B cell (primary cell): ENCODE results near the gene CYP2A6. TPM values are rescaled to one million over a fixed set of nuclear protein-coding genes. Genes with fewer than 3 reads are reported as not detected.

Experiments used
- ATAC-seq: fragments of 200-7000 bp; cut with Tn5 transposase; one replicate; pipeline ENCODE4 v1.10.0; 2021; ENCODE audit warnings: low read depth, mild to moderate bottlenecking, moderate number of reproducible peaks, moderate library complexity
- CTCF ChIA-PET: fragments of 350-600 bp; sonication (Branson Sonifier 250); formaldehyde crosslinking; loops from one replicate; lab custom pipeline; 2021; ENCODE audit warnings: antibody characterized with exemption, inconsistent platforms; lab: Charles Lee
- POLR2A ChIA-PET: fragments of 350-600 bp; sonication (Branson Sonifier 250); formaldehyde crosslinking; loops from one replicate; lab custom pipeline; 2021; ENCODE audit warnings: antibody characterized with exemption; lab: Charles Lee
- DNase-seq: peaks from one replicate; pipeline ENCODE4 v3.0.0; 2013
- H2AFZ ChIP-seq: 2 replicates; pipeline ENCODE4 v1.6.1; 2012; ENCODE audit warnings: mild to moderate bottlenecking, low read depth, low read length; ENCODE audit not compliant: insufficient read depth, poor library complexity, severe bottlenecking
- H3K27ac ChIP-seq, 2 donors: 1 replicate in 1 of 2; 2 replicates in 1 of 2; pipeline ENCODE4 v1.5.1; 2012 to 2013; ENCODE audit warnings: low read length in 2 of 2, mild to moderate bottlenecking in 2 of 2, moderate library complexity in 1 of 2
- H3K27me3 ChIP-seq, 4 experiments: fragments of 200-600 bp in 1 of 4; sonication (generic) in 1 of 4; replicated peaks in 1 of 4; 1 replicate in 2 of 4; 2 replicates in 2 of 4; pipeline versions ENCODE4 v1.6.1 to v1.7.0; 2013 to 2016; ENCODE audit warnings: low read length in 3 of 4, mild to moderate bottlenecking in 2 of 4, mixed read lengths in 1 of 4, moderate library complexity in 1 of 4; ENCODE audit not compliant: insufficient read depth in 4 of 4, control insufficient read depth in 3 of 4; ENCODE audit errors: control extremely low read depth in 1 of 4
- H3K36me3 ChIP-seq, 2 experiments: replicated peaks in 1 of 2; 1 replicate in 1 of 2; 2 replicates in 1 of 2; pipeline versions ENCODE4 v1.6.1 to v1.7.1; 2013; ENCODE audit warnings: low read length in 1 of 2; ENCODE audit not compliant: insufficient read depth in 2 of 2, control insufficient read depth in 1 of 2; ENCODE audit errors: control extremely low read depth in 1 of 2, extremely low read depth in 1 of 2
- H3K4me1 ChIP-seq, 2 donors: fragments of 200-600 bp in 1 of 2; sonication (generic) in 1 of 2; 1 replicate in 1 of 2; 2 replicates in 1 of 2; pipeline versions ENCODE4 v1.5.1 to v1.6.1; 2013 to 2017; ENCODE audit warnings: low read length in 2 of 2; ENCODE audit not compliant: control insufficient read depth in 2 of 2, insufficient read depth in 2 of 2
- H3K4me2 ChIP-seq: replicated peaks from 2 replicates; pipeline ENCODE3; 2012; ENCODE audit warnings: mild to moderate bottlenecking, low read depth, low read length; ENCODE audit not compliant: poor library complexity, severe bottlenecking
- H3K4me3 ChIP-seq, 5 experiments: fragments of 200-600 bp in 1 of 5; sonication (generic) in 1 of 5; 1 replicate in 3 of 5; 2 replicates in 2 of 5; pipeline versions ENCODE4 v1.5.1 to v1.7.0; 2011 to 2016; ENCODE audit warnings: low read length in 4 of 5, mild to moderate bottlenecking in 4 of 5, low read depth in 2 of 5, control low read depth in 1 of 5, moderate library complexity in 1 of 5; ENCODE audit not compliant: insufficient read depth in 1 of 5; ENCODE audit errors: control extremely low read depth in 1 of 5, extremely low read depth in 1 of 5
- H3K79me2 ChIP-seq: fragments of 200-600 bp; sonication (generic); one replicate; pipeline ENCODE4 v1.6.0; 2016; ENCODE audit warnings: low read length; ENCODE audit not compliant: control insufficient read depth, insufficient read depth
- H3K9ac ChIP-seq: fragments of 200-600 bp; sonication (generic); 2 replicates; pipeline ENCODE4 v1.6.1; 2017; ENCODE audit warnings: mild to moderate bottlenecking, low read length, moderate library complexity
- H3K9me3 ChIP-seq, 3 donors: one replicate each; pipeline versions ENCODE4 v1.6.1 to v1.7.1; 2013; ENCODE audit warnings: low read length in 2 of 3; ENCODE audit not compliant: control insufficient read depth in 2 of 3, insufficient read depth in 1 of 3; ENCODE audit errors: control extremely low read depth in 1 of 3
- H4K20me1 ChIP-seq: 2 replicates; pipeline ENCODE4 v1.6.0; 2012; ENCODE audit warnings: mild to moderate bottlenecking, low read length; ENCODE audit not compliant: insufficient read depth, control insufficient read depth, poor library complexity, severe bottlenecking
- H3K27ac Mint-ChIP-seq: one replicate; pipeline ENCODE4 v1.8.0; 2021; ENCODE audit warnings: mixed read lengths
- H3K27me3 Mint-ChIP-seq: one replicate; pipeline ENCODE4 v1.8.0; 2021; ENCODE audit warnings: mixed read lengths
- H3K4me1 Mint-ChIP-seq: one replicate; pipeline ENCODE4 v1.8.0; 2021; ENCODE audit warnings: mixed read lengths
- H3K4me3 Mint-ChIP-seq: one replicate; pipeline ENCODE4 v1.8.0; 2021; ENCODE audit warnings: mixed read lengths
- H3K9me3 Mint-ChIP-seq: one replicate; pipeline ENCODE4 v1.8.0; 2022; ENCODE audit warnings: mixed read lengths; ENCODE audit not compliant: insufficient read depth
- CTCF ChIP-seq: fragments of 200-600 bp; IDR thresholded peaks from one replicate; pipeline ENCODE4 v1.8.0; 2022; ENCODE audit warnings: antibody characterized with exemption, mild to moderate bottlenecking
- EZH2 ChIP-seq: IDR thresholded peaks from 2 replicates; pipeline ENCODE4 v1.6.1; 2012; ENCODE audit warnings: borderline replicate concordance, low read depth, mild to moderate bottlenecking, moderate library complexity, low read length; ENCODE audit not compliant: insufficient read depth, poor library complexity, severe bottlenecking
- WGBS: methylation state at CpG from one replicate; pipeline ENCODE4 v1.1.5; 2013; ENCODE audit warnings: missing lambda C conversion rate; ENCODE audit not compliant: insufficient coverage; 5-methylcytosine and 5-hydroxymethylcytosine counted together
- intact Hi-C: fragments of 100-400 bp; cut with micrococcal nuclease; formaldehyde crosslinking; loops from one replicate; pipeline ENCODE4 v1.10.0; 2022
- polyA plus RNA-seq: library from polyadenylated mRNA; depleted of rRNA; stranded (reverse); fragments of >200 nt; gene quantifications from 2 replicates; pipeline ENCODE4 v1.2.3, GENCODE V29; 2012
- total RNA-seq, 2 donors: library from RNA; stranded (reverse); fragments of 120-200 nt in 1 of 2; gene quantifications; 1 replicate in 1 of 2; 2 replicates in 1 of 2; pipeline versions ENCODE4 v1.2.3 to v1.2.4, GENCODE V29; 2013 to 2022

CYP2A6 gene
- total and polyA plus RNA-seq, 2 donors (not counting 1 experiment from before 2014, with no cell fraction given): not detected

GRCh38 chr19:40802300-40803169, 47.7 kb downstream of the CYP2A6 start:
- H3K4me1 ChIP-seq: peaks cover 81 to 85% of the 10 kb centered on the region in 2 donors
- H3K79me2 ChIP-seq: peaks cover 85% of the 10 kb centered on the region
- peak overlapping the region; percentile 93 for H3K4me2 ChIP-seq
- peak overlapping the region in 3 of 5 experiments; percentile 5 to 34 (median 28) for H3K4me3 ChIP-seq
- no peaks in the 10 kb centered on the region for H3K27me3 ChIP-seq
- H3K27ac ChIP-seq: peak overlapping the region; percentile 74 to 86
- ChIA-PET CTCF (interaction anchor here (1.2 to 4.8 kb wide), 3 partner anchors 17 to 50 kb away, joined by 5 to 39 read pairs (median 8); partner anchors contain the start of gene RAB4B), POLR2A (interaction anchor here (0.6 to 2.0 kb wide), 2 partner anchors 25 to 745 kb away, joined by 4 to 11 read pairs; partner anchors contain the start of gene RAB4B)
- 39% methylated on average over 10 of the region's 11 CpGs for WGBS
- no peak overlapping the region for H2AFZ ChIP-seq
- Mint-ChIP-seq H3K27me3 (no peaks in the 10 kb centered on the region), H3K4me1 (peaks cover 84% of the 10 kb centered on the region), H3K9me3 (no peaks in the 10 kb centered on the region), H3K27ac (peak overlapping the region; percentile 95), H3K4me3 (peak overlapping the region; percentile 74)
- peaks cover 77% of the 10 kb centered on the region for H4K20me1 ChIP-seq
- ATAC-seq (no peak), DNase-seq (peak; percentile 45)
- TF ChIP-seq CTCF (no peak), EZH2 (no peak)
- H3K9ac ChIP-seq: peak overlapping the region; percentile 49
- H3K9me3 ChIP-seq: no peaks in the 10 kb centered on the region
- intact Hi-C loops: no loop called here
- peaks cover 0 to 66% of the 10 kb centered on the region in 2 experiments for H3K36me3 ChIP-seq
